ENCODE data around the gene GADD45A. TPM values are rescaled to one million over a fixed set of nuclear protein-coding genes. Genes with fewer than 3 reads are reported as not detected.
"Not testable (repeated sequence)": the region's sequence is repeated elsewhere in the genome, so short reads cannot be mapped to it uniquely, and the experiment has no call there.

Gene GADD45A
- total and polyA plus RNA-seq, 10 donors: 17.5 to 63.7 (median 29.8) TPM

- 79 to 91% (median 88%) methylated on average over 2 of the region's 2 CpGs for WGBS, 5 donors
- H3K4me1 ChIP-seq: no peaks in the 10 kb centered on the region
- H3K9me3 ChIP-seq: no peaks in the 10 kb centered on the region
- DNase-seq: no peak
- intact Hi-C loops (cut with DNase I; ENCODE audit: low total_unique reads): no loop called here
- H3K36me3 ChIP-seq: no peaks in the 10 kb centered on the region
- H3K27me3 ChIP-seq (replicated peaks in 1 of 7): peaks cover 0 to 4% (median 0%) of the 10 kb centered on the region in 7 donors
- no peak overlapping the region for H3K27ac ChIP-seq
- TF ChIP-seq POLR2AphosphoS5 (IDR thresholded peaks at IDR 0.05) (no peak), POLR2A (IDR thresholded peaks at IDR 0.05) (no peak), CTCF (IDR thresholded peaks at IDR 0.05 in 8 of 11, conservative IDR thresholded peaks at IDR 0.05 in 3 of 11) (no peak)
- H3K4me3 ChIP-seq: no peak overlapping the region
These were observed 25.8 kb upstream of the GADD45A start for GRCh38 chr1:67659229-67659628.

GRCh38 chr1:67662884-67663283 is 22.1 kb upstream of the GADD45A start:
- WGBS, 5 donors: 73 to 85% (median 79%) methylated on average over 6 of the region's 6 CpGs
- no peaks in the 10 kb centered on the region for H3K36me3 ChIP-seq
- H3K27ac ChIP-seq: no peak overlapping the region
- H3K4me3 ChIP-seq: no peak overlapping the region
- H3K4me1 ChIP-seq: no peaks in the 10 kb centered on the region
- intact Hi-C loops (cut with DNase I; ENCODE audit: low total_unique reads): no loop called here
- H3K27me3 ChIP-seq (replicated peaks in 1 of 7): peaks cover 0 to 4% (median 0%) of the 10 kb centered on the region in 7 donors
- H3K9me3 ChIP-seq: no peaks in the 10 kb centered on the region
- TF ChIP-seq CTCF (IDR thresholded peaks at IDR 0.05 in 8 of 11, conservative IDR thresholded peaks at IDR 0.05 in 3 of 11): no peak
- no peak for TF ChIP-seq POLR2AphosphoS5 (IDR thresholded peaks at IDR 0.05)
- TF ChIP-seq POLR2A (IDR thresholded peaks at IDR 0.05): no peak
- no peak for DNase-seq

- WGBS, 5 donors: 52 to 65% (median 55%) methylated on average over 1 of the region's 1 CpG
- H3K4me1 ChIP-seq: no peaks in the 10 kb centered on the region
- no peak for DNase-seq
- no peaks in the 10 kb centered on the region for H3K9me3 ChIP-seq
- H3K36me3 ChIP-seq: no peaks in the 10 kb centered on the region
- no peak overlapping the region for H3K27ac ChIP-seq
- TF ChIP-seq POLR2A (IDR thresholded peaks at IDR 0.05): no peak
- TF ChIP-seq CTCF (IDR thresholded peaks at IDR 0.05 in 8 of 11, conservative IDR thresholded peaks at IDR 0.05 in 3 of 11): no peak
- no peak for TF ChIP-seq POLR2AphosphoS5 (IDR thresholded peaks at IDR 0.05)
- no peak overlapping the region for H3K4me3 ChIP-seq
- peaks cover 0 to 4% (median 0%) of the 10 kb centered on the region in 7 donors for H3K27me3 ChIP-seq (replicated peaks in 1 of 7)
- intact Hi-C loops (cut with DNase I; ENCODE audit: low total_unique reads): no loop called here
These were observed 21.0 kb upstream of the GADD45A start for GRCh38 chr1:67664048-67664447.

- H3K36me3 ChIP-seq; DNase-seq; H3K9me3 ChIP-seq; H3K27ac ChIP-seq; H3K4me3 ChIP-seq; H3K27me3 ChIP-seq (replicated peaks in 1 of 7); intact Hi-C loops (cut with DNase I; ENCODE audit: low total_unique reads); H3K4me1 ChIP-seq: not testable (repeated sequence)
These were observed 19.7 kb upstream of the GADD45A start for GRCh38 chr1:67665307-67665706.

- intact Hi-C loops (cut with DNase I; ENCODE audit: low total_unique reads): no loop called here
- H3K36me3 ChIP-seq: no peaks in the 10 kb centered on the region
- TF ChIP-seq POLR2A (IDR thresholded peaks at IDR 0.05) (no peak), CTCF (IDR thresholded peaks at IDR 0.05 in 8 of 11, conservative IDR thresholded peaks at IDR 0.05 in 3 of 11) (no peak), POLR2AphosphoS5 (IDR thresholded peaks at IDR 0.05) (no peak)
- 89 to 96% (median 95%) methylated on average over 5 of the region's 5 CpGs for WGBS, 5 donors
- H3K4me1 ChIP-seq: no peaks in the 10 kb centered on the region
- no peak overlapping the region for H3K27ac ChIP-seq
- H3K27me3 ChIP-seq (replicated peaks in 1 of 7): peaks cover 0 to 5% (median 0%) of the 10 kb centered on the region in 7 donors
- H3K9me3 ChIP-seq: no peaks in the 10 kb centered on the region
- DNase-seq: no peak
- H3K4me3 ChIP-seq: no peak overlapping the region
These were observed 18.4 kb upstream of the GADD45A start for GRCh38 chr1:67666636-67667035.

Measured in spleen (tissue), 11 donors.